Left cardiac atrium (tissue), 4 donors: ENCODE results near the gene TCHP. TPM values are rescaled to one million over a fixed set of nuclear protein-coding genes. Genes with fewer than 3 reads are reported as not detected.
A peak's percentile ranks its signal among the peaks of the same experiment; 100 is the strongest.
"Not testable (repeated sequence)": the region's sequence is repeated elsewhere in the genome, so short reads cannot be mapped to it uniquely, and the experiment has no call there.

Experiments
- ATAC-seq, 2 donors: fragments of 200-7000 bp; cut with Tn5 transposase; one replicate each; pipeline ENCODE4 v1.9.1; 2020; ENCODE audit warnings: mild to moderate bottlenecking in 2 of 2, moderate library complexity in 2 of 2
- DNase-seq: peaks from one replicate; pipeline ENCODE4 v3.0.0-alpha.2; 2020
- intact Hi-C, 2 donors: fragments of 100-400 bp; cut with DNase I; formaldehyde crosslinking; loops; one replicate each; pipeline versions ENCODE4 v1.14.1 to v1.15.1; 2022 to 2023
- total RNA-seq, 2 donors: library from RNA; stranded (reverse); fragmentation: NEBNext Ultra II Directional; extraction: Animal tissue kit (Norgen Biotek cat#: 25700); gene quantifications; one replicate each; pipeline ENCODE4 v1.2.1, GENCODE V29; 2021
- donor health status: DM: no; HTN: yes; CAD: no.
- donor health status: DM: no; HTN: yes; CAD: no; lungs with severe emphysema.
- donor health status: DM: yes; HTN: yes; CAD: no.
- donor health status: Dilated cardiomyopathy.

TCHP gene
- total RNA-seq, 2 donors from 2014 or later = 10.9 to 11.5 TPM

- ATAC-seq = no peak
- intact Hi-C loops = no loop called here
- no peak for DNase-seq
Observed at GRCh38 chr12:109897029-109897428, 3.0 kb upstream of the TCHP start.

GRCh38 chr12:109899345-109899744 is 729 bp upstream of the TCHP start:
- DNase-seq, ATAC-seq, intact Hi-C loops: not testable (repeated sequence)

GRCh38 chr12:109900752-109901580 is 892 bp downstream of the TCHP start:
- intact Hi-C loops = no loop called here
- DNase-seq = no peak
- ATAC-seq = peak; percentile 21 to 27

GRCh38 chr12:109902891-109903418 is 2.9 kb downstream of the TCHP start:
- ATAC-seq (no peak), DNase-seq (no peak)
- intact Hi-C loops = no loop called here

GRCh38 chr12:109905301-109905700 is 5.2 kb downstream of the TCHP start:
- DNase-seq = no peak
- ATAC-seq = no peak
- intact Hi-C loops = no loop called here

- no peak for DNase-seq
- ATAC-seq = no peak
- intact Hi-C loops = no loop called here
Observed at GRCh38 chr12:109910254-109910968, 10.3 kb downstream of the TCHP start.

- ATAC-seq (no peak), DNase-seq (no peak)
- intact Hi-C loops = no loop called here
Observed at GRCh38 chr12:109910969-109911348, 10.9 kb downstream of the TCHP start.

GRCh38 chr12:109912855-109913321 is 12.8 kb downstream of the TCHP start:
- intact Hi-C loops = no loop called here
- DNase-seq = no peak
- peak in 1 of 2 donors; percentile 30 for ATAC-seq

- ATAC-seq = no peak
- DNase-seq = no peak
- intact Hi-C loops = no loop called here
Observed at GRCh38 chr12:109914461-109914860, 14.4 kb downstream of the TCHP start.

- DNase-seq (no peak), ATAC-seq (peak in 1 of 2 donors; percentile 24)
- intact Hi-C loops = no loop called here
Observed at GRCh38 chr12:109915171-109916040, 15.3 kb downstream of the TCHP start.

GRCh38 chr12:109916045-109916444 is 16.0 kb downstream of the TCHP start:
- DNase-seq (no peak), ATAC-seq (no peak)
- intact Hi-C loops = no loop called here

GRCh38 chr12:109919456-109919855 is 19.4 kb downstream of the TCHP start:
- intact Hi-C loops = no loop called here
- DNase-seq = no peak
- no peak for ATAC-seq

- ATAC-seq (no peak), DNase-seq (no peak)
- intact Hi-C loops = no loop called here
Observed at GRCh38 chr12:109920261-109920780, 20.2 kb downstream of the TCHP start.

GRCh38 chr12:109921982-109922381 is 21.9 kb downstream of the TCHP start:
- ATAC-seq (no peak), DNase-seq (no peak)
- intact Hi-C loops = no loop called here

- DNase-seq (no peak), ATAC-seq (no peak)
- intact Hi-C loops = no loop called here
Observed at GRCh38 chr12:109923038-109923437, 23.0 kb downstream of the TCHP start.

GRCh38 chr12:109923481-109924245 is 23.6 kb downstream of the TCHP start:
- no peak for DNase-seq
- intact Hi-C loops = no loop called here
- no peak for ATAC-seq

- no peak for DNase-seq
- no peak for ATAC-seq
- intact Hi-C loops = no loop called here
Observed at GRCh38 chr12:109925185-109925840, 25.2 kb downstream of the TCHP start.

GRCh38 chr12:109926016-109926415 is 25.9 kb downstream of the TCHP start:
- intact Hi-C loops = no loop called here
- no peak for DNase-seq
- ATAC-seq = no peak
